Mesendoderm (in vitro differentiated cells): Measurements from ENCODE around the gene TMEM207.
"Not testable (repeated sequence)": the region's sequence is repeated elsewhere in the genome, so short reads cannot be mapped to it uniquely, and the experiment has no call there.

ENCODE experiments used
- DNase-seq: peaks from one replicate; pipeline ENCODE4 v3.0.0; 2013
- H2AK5ac ChIP-seq: 2 replicates; pipeline ENCODE4 v1.6.1; 2013; ENCODE audit warnings: low read length, inconsistent platforms
- H2BK120ac ChIP-seq: 2 replicates; pipeline ENCODE4 v1.6.1; 2013; ENCODE audit warnings: low read depth, mild to moderate bottlenecking, low read length, moderate library complexity, mixed read lengths
- H2BK15ac ChIP-seq: replicated peaks from 2 replicates; pipeline ENCODE4 v1.6.1; 2013; ENCODE audit warnings: low read depth, mild to moderate bottlenecking, moderate library complexity
- H2BK5ac ChIP-seq: 2 replicates; pipeline ENCODE4 v1.6.1; 2013; ENCODE audit warnings: low read length, inconsistent platforms
- H3K18ac ChIP-seq: 2 replicates; pipeline ENCODE4 v1.6.1; 2013; ENCODE audit warnings: mild to moderate bottlenecking, low read length, mixed read lengths
- H3K23ac ChIP-seq: one replicate; pipeline ENCODE4 v1.6.1; 2013; ENCODE audit warnings: low read length
- H3K27ac ChIP-seq: 2 replicates; pipeline ENCODE4 v1.5.1; 2013; ENCODE audit warnings: low read depth, mild to moderate bottlenecking, inconsistent platforms, low read length, moderate library complexity
- H3K27me3 ChIP-seq: 2 replicates; pipeline ENCODE4 v1.6.1; 2013; ENCODE audit warnings: low read length, control low read depth, mild to moderate bottlenecking, inconsistent platforms; ENCODE audit not compliant: insufficient read depth, poor library complexity
- H3K36me3 ChIP-seq: 2 replicates; pipeline ENCODE4 v1.6.1; 2013; ENCODE audit warnings: low read length, inconsistent platforms; ENCODE audit not compliant: control insufficient read depth, insufficient read depth
- H3K4ac ChIP-seq: one replicate; pipeline ENCODE4 v1.6.1; 2013; ENCODE audit warnings: low read depth, mild to moderate bottlenecking, low read length, moderate library complexity
- H3K4me1 ChIP-seq: 2 replicates; pipeline ENCODE4 v1.6.1; 2013; ENCODE audit warnings: low read depth, low read length, inconsistent platforms; ENCODE audit not compliant: control insufficient read depth
- H3K4me2 ChIP-seq: 2 replicates; pipeline ENCODE4 v1.6.1; 2013; ENCODE audit warnings: low read length
- H3K4me3 ChIP-seq: 2 replicates; pipeline ENCODE4 v1.5.1; 2013; ENCODE audit warnings: mild to moderate bottlenecking, low read length
- H3K56ac ChIP-seq: one replicate; pipeline ENCODE4 v1.6.1; 2013; ENCODE audit warnings: low read length
- H3K79me1 ChIP-seq: 2 replicates; pipeline ENCODE4 v1.6.1; 2013; ENCODE audit warnings: low read length, inconsistent platforms
- H3K79me2 ChIP-seq: 2 replicates; pipeline ENCODE4 v1.6.1; 2013; ENCODE audit warnings: mild to moderate bottlenecking, low read length; ENCODE audit not compliant: control insufficient read depth, insufficient read depth
- H3K9ac ChIP-seq: 2 replicates; pipeline ENCODE4 v1.6.1; 2013; ENCODE audit warnings: low read length, inconsistent platforms
- H4K5ac ChIP-seq: one replicate; pipeline ENCODE4 v1.6.1; 2013; ENCODE audit warnings: low read length
- H4K8ac ChIP-seq: one replicate; pipeline ENCODE4 v1.6.1; 2013; ENCODE audit warnings: low read depth, mild to moderate bottlenecking, control low read depth, low read length, moderate library complexity
- WGBS: extraction: QIAGEN DNeasy Blood & Tissue Kit; methylation state at CpG from one replicate; pipeline ENCODE4 v1.1.7; 2013; ENCODE audit warnings: low lambda C conversion rate, missing lambda C conversion rate; ENCODE audit not compliant: insufficient coverage; ENCODE audit errors: extremely low coverage; 5-methylcytosine and 5-hydroxymethylcytosine counted together

Gene TMEM207

GRCh38 chr3:190486533-190486864, 36.8 kb upstream of the TMEM207 start:
- no peak overlapping the region for H4K8ac ChIP-seq
- no peak overlapping the region for H3K4ac ChIP-seq
- H2BK120ac ChIP-seq = no peak overlapping the region
- no peaks in the 10 kb centered on the region for H3K79me2 ChIP-seq
- no peak overlapping the region for H3K27ac ChIP-seq
- no peak overlapping the region for H2BK5ac ChIP-seq
- no peak overlapping the region for H3K4me2 ChIP-seq
- H3K79me1 ChIP-seq = no peaks in the 10 kb centered on the region
- H2BK15ac ChIP-seq = no peak overlapping the region
- H3K23ac ChIP-seq = no peak overlapping the region
- no peak overlapping the region for H4K5ac ChIP-seq
- no peak overlapping the region for H3K9ac ChIP-seq
- H3K27me3 ChIP-seq = no peaks in the 10 kb centered on the region
- H3K18ac ChIP-seq = no peak overlapping the region
- H3K4me1 ChIP-seq = no peaks in the 10 kb centered on the region
- no peak overlapping the region for H3K4me3 ChIP-seq
- H3K36me3 ChIP-seq = no peaks in the 10 kb centered on the region
- WGBS = no CpG with 5 or more reads among the region's 1 CpG
- H2AK5ac ChIP-seq = no peak overlapping the region
- H3K56ac ChIP-seq = no peak overlapping the region
- DNase-seq = no peak

DNA sequence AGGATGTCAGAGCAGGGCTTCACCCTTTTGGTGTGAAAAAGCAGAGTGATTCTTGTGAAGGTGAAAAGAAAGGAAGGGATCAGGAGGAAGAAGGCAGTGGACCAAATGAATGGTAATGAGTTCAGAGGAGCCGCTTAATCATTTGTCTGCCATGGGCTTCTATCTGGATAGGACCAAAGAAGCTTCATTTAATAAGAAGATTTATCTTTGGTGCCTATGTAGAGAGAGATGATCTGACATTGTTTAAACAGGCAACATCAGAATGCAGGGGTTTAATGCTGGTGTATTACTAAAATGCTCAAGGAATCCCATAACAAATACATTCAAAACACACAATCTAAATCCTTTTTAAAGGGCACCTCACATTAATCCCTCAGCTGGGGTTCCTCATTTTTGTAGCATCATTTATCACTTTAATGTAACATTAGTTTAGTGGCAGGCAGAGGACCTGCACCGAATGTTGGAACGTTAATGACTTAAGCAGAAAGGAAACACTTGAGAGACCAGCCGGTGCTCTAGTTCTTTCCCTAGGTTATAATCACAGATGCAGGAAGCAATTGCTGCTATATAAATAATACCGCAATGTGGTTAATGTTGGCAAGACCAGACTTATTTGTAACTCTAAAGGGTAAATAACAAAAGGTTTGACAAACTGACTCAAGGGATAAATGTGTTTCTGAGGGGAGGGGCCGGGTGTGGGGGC, 36.3 kb upstream of the TMEM207 start:
- H3K36me3 ChIP-seq = no peaks in the 10 kb centered on the region
- no peak overlapping the region for H3K56ac ChIP-seq
- H2BK120ac ChIP-seq = no peak overlapping the region
- H4K5ac ChIP-seq = no peak overlapping the region
- WGBS = no CpG with 5 or more reads among the region's 6 CpGs
- no peak overlapping the region for H3K4me3 ChIP-seq
- H3K23ac ChIP-seq = no peak overlapping the region
- no peak overlapping the region for H3K4ac ChIP-seq
- DNase-seq = no peak
- H3K27ac ChIP-seq = no peak overlapping the region
- no peak overlapping the region for H2BK5ac ChIP-seq
- no peak overlapping the region for H2AK5ac ChIP-seq
- no peaks in the 10 kb centered on the region for H3K4me1 ChIP-seq
- no peak overlapping the region for H3K9ac ChIP-seq
- H3K79me2 ChIP-seq = no peaks in the 10 kb centered on the region
- no peak overlapping the region for H3K4me2 ChIP-seq
- H2BK15ac ChIP-seq = no peak overlapping the region
- no peaks in the 10 kb centered on the region for H3K27me3 ChIP-seq
- H4K8ac ChIP-seq = no peak overlapping the region
- H3K18ac ChIP-seq = no peak overlapping the region
- no peaks in the 10 kb centered on the region for H3K79me1 ChIP-seq

GRCh38 chr3:190481779-190482178, 32.1 kb upstream of the TMEM207 start:
- peak; percentile 26 for DNase-seq
- Histone ChIP-seq H2BK120ac (no peak overlapping the region), H4K8ac (no peak overlapping the region), H3K79me2 (no peaks in the 10 kb centered on the region), H3K23ac (no peak overlapping the region), H3K4me2 (no peak overlapping the region), H3K9ac (no peak overlapping the region), H2AK5ac (no peak overlapping the region), H2BK5ac (no peak overlapping the region), H3K56ac (no peak overlapping the region), H3K27ac (no peak overlapping the region), H3K27me3 (no peaks in the 10 kb centered on the region), H3K4ac (no peak overlapping the region), H3K36me3 (no peaks in the 10 kb centered on the region), H3K18ac (no peak overlapping the region), H3K79me1 (no peaks in the 10 kb centered on the region), H3K4me1 (no peaks in the 10 kb centered on the region), H4K5ac (no peak overlapping the region), H3K4me3 (no peak overlapping the region), H2BK15ac (no peak overlapping the region)
- WGBS = no CpG with 5 or more reads among the region's 2 CpGs

- H3K79me1 ChIP-seq, H3K18ac ChIP-seq: not testable (repeated sequence)
Measured at GRCh38 chr3:190473261-190473660, 23.6 kb upstream of the TMEM207 start.

GRCh38 chr3:190467922-190468321, 18.2 kb upstream of the TMEM207 start:
- H3K27me3 ChIP-seq = no peaks in the 10 kb centered on the region
- no peak overlapping the region for H3K4me2 ChIP-seq
- H2BK5ac ChIP-seq = no peak overlapping the region
- no peak overlapping the region for H4K8ac ChIP-seq
- no peak overlapping the region for H3K23ac ChIP-seq
- H3K36me3 ChIP-seq = no peaks in the 10 kb centered on the region
- no peaks in the 10 kb centered on the region for H3K4me1 ChIP-seq
- no peak overlapping the region for H4K5ac ChIP-seq
- no peak overlapping the region for H3K18ac ChIP-seq
- H3K79me1 ChIP-seq = no peaks in the 10 kb centered on the region
- DNase-seq = no peak
- H2BK15ac ChIP-seq = no peak overlapping the region
- no peak overlapping the region for H3K27ac ChIP-seq
- H3K56ac ChIP-seq = no peak overlapping the region
- H2BK120ac ChIP-seq = no peak overlapping the region
- no peak overlapping the region for H2AK5ac ChIP-seq
- no peaks in the 10 kb centered on the region for H3K79me2 ChIP-seq
- no peak overlapping the region for H3K4me3 ChIP-seq
- H3K9ac ChIP-seq = no peak overlapping the region
- no peak overlapping the region for H3K4ac ChIP-seq

More at GRCh38 chr3:190473261-190473660, 23.6 kb upstream of the TMEM207 start:
- not testable (repeated sequence) for DNase-seq, H4K8ac ChIP-seq, H2AK5ac ChIP-seq, H3K27me3 ChIP-seq, H2BK5ac ChIP-seq, H3K79me2 ChIP-seq, H2BK120ac ChIP-seq, H2BK15ac ChIP-seq, H3K4me1 ChIP-seq, H3K4ac ChIP-seq, H3K23ac ChIP-seq, H3K4me3 ChIP-seq, H3K27ac ChIP-seq, H3K9ac ChIP-seq, H3K4me2 ChIP-seq, H3K36me3 ChIP-seq, H3K56ac ChIP-seq, H4K5ac ChIP-seq
- no CpG with 5 or more reads among the region's 25 CpGs for WGBS

DNA sequence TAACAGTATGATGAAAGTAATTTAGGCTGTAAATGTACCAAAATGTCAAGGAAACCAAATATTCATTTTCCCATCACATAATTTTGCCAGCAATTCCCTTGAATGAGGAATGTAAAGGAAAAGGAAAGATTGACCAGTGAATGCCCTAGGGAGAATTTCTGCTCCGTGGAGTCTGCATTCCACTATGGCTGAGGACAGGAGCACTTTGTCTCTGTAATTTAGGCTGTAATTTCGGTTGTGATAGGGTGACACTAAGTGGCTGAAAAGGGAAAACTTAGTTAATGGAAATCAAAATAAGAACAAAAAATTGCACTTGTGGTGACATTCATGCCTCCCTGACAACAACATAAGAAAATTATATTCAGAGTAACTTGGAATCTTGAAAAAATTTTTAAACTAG, 8.3 kb upstream of the TMEM207 start:
- H2BK5ac ChIP-seq = no peak overlapping the region
- no CpG with 5 or more reads among the region's 2 CpGs for WGBS
- no peak overlapping the region for H3K4me3 ChIP-seq

More for the DNA sequence above, 8.3 kb upstream of the TMEM207 start:
- Histone ChIP-seq H3K4me1 (no peaks in the 10 kb centered on the region), H3K9ac (no peak overlapping the region), H2AK5ac (no peak overlapping the region), H3K4ac (no peak overlapping the region), H4K8ac (no peak overlapping the region), H3K27me3 (no peaks in the 10 kb centered on the region), H3K23ac (no peak overlapping the region), H3K79me1 (no peaks in the 10 kb centered on the region), H3K56ac (no peak overlapping the region), H3K4me2 (no peak overlapping the region), H3K27ac (no peak overlapping the region), H3K18ac (no peak overlapping the region), H3K36me3 (no peaks in the 10 kb centered on the region), H3K79me2 (no peaks in the 10 kb centered on the region), H2BK15ac (no peak overlapping the region), H4K5ac (no peak overlapping the region), H2BK120ac (no peak overlapping the region)
- DNase-seq = peak; percentile 76
